HG03196 (cell line): ENCODE data around the gene FREM2.

Experiments
- ATAC-seq: cut with Tn5 transposase; IDR thresholded peaks from one replicate; pipeline ENCODE4 v1.9.1; 2021; ENCODE audit not compliant: unreplicated experiment

FREM2 gene

DNA sequence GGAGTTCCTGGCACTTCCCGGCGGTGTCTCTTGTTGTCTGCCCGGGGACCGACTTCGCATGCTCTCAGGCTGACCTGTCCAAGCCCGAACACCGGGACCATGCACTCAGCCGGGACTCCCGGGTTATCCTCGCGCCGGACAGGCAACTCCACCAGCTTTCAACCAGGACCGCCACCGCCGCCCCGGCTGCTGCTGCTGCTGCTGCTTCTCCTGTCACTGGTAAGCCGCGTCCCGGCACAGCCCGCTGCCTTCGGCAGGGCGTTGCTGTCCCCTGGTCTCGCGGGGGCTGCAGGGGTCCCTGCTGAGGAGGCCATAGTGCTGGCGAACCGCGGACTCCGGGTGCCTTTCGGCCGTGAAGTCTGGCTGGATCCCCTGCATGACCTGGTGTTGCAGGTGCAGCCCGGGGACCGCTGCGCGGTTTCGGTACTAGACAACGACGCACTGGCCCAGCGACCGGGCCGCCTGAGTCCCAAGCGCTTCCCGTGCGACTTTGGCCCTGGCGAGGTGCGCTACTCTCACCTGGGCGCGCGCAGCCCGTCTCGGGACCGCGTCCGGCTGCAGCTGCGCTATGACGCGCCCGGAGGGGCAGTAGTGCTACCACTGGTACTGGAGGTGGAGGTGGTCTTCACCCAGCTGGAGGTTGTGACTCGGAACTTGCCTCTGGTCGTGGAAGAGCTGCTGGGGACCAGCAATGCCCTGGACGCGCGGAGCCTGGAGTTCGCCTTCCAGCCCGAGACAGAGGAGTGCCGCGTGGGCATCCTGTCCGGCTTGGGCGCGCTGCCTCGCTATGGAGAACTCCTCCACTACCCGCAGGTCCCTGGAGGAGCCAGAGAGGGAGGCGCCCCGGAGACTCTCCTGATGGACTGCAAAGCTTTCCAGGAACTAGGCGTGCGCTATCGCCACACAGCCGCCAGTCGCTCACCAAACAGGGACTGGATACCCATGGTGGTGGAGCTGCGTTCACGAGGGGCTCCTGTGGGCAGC, 661 bp downstream of the FREM2 start:
- ATAC-seq: no peak

- no peak for ATAC-seq
Observed at GRCh38 chr13:38688674-38689073, 1.8 kb downstream of the FREM2 start.

DNA sequence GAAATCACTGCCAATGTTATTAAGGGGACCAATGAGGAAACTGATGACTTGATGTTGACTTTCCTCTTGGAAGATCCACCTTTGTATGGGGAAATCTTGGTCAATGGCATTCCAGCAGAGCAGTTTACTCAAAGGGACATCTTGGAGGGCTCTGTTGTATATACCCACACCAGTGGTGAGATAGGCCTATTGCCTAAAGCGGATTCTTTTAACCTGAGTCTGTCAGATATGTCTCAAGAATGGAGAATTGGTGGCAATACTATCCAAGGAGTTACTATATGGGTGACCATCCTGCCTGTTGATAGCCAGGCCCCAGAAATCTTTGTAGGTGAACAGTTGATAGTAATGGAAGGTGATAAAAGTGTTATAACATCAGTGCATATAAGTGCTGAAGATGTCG, 3.4 kb downstream of the FREM2 start:
- ATAC-seq: no peak

DNA sequence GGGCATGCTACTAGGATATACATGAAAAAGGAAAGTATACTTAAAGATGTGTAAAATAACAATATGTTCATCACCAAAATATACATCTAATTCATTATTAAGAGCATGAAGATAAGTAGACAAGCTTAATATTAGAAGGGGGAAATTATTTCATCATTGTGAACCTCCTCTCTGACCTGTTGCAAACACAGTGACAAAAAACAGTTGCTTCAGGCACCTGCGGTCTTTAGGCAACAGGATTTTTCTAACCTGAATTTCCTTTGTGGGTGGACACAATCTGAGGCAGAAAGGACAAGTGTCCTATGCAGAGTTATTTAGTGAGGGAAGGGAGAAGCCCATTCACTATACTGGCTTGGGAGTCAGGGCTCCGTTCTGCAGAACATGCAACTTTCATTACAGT, 6.3 kb downstream of the FREM2 start:
- ATAC-seq: no peak

GRCh38 chr13:38693641-38694040, 6.8 kb downstream of the FREM2 start:
- ATAC-seq: no peak

DNA sequence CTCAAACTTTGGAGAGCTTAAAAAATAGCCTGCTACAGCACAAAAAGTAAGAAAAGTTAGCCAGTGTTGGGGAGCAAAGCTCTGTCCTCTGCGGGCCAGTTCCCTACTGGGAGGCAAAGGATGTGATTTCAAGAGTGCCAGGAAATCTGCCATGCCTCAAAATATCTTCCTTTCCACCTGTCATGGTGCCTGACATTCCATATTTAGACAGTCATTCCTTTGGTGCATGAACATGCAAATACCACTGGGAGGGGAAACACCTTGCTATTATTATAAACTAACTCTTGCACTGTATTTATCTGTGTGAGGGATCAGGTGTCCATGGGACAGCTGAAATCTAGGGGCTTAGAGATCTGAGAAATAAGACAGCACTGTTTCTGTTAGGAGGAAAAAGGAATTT, 10.3 kb downstream of the FREM2 start:
- no peak for ATAC-seq

- ATAC-seq: no peak
Observed at GRCh38 chr13:38697628-38698333, 10.9 kb downstream of the FREM2 start.

- ATAC-seq: no peak
Observed at GRCh38 chr13:38700051-38700450, 13.2 kb downstream of the FREM2 start.

DNA sequence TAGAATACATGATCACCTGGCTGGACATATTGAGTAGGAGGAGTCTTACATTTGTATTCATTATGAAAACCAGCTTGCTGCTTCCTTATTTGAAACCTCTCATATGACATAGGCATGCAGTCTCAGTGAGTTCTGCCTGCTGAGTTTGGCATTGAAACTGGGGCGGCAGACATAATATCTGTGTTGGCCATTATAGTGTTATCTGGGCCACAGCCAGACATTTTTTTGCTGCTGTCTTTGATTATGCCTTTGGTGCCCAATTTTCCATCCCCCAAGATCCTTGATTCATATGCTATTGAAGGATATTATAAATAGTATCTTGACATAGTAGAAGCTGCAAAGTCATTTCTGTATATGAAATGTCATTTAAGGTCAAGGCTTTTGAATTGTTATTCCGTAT, 15.8 kb downstream of the FREM2 start:
- ATAC-seq: no peak

DNA sequence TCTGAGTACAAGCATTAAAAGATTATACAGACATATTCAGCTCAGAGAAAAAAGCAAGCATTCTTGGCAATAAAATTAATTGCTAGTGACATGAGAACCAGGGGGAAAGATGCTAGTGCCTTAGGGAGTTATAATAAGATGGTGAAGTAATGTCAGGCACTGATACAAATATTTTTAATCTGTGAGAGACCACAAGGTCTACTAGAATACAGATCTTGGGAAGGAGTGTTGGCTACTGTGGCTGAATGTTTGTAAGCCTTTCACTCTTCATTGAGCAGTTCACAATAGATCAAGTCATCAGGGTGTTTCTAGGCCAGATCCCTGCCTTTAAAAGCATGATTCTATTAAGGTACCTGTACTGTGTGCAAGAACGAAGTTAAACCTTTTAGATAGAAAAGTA, 16.4 kb downstream of the FREM2 start:
- ATAC-seq: no peak

DNA sequence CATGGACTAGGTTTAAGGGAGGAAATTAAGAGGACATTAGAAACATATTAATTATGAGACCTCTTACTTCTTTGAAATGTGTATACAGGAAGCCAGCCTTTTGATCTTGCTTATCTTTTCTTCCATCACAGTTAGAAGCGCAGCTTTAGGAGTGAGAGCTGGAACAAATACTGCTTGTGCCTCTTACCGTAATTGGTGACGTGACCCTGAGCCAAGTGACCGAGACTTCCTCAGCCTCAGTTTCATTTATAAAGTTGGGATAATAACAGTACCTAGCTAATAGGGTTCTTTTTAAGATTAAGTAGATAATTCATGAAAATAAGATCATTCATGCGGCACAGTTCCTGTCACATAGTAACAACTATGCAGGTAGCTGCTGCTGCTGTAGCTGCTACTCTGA, 18.5 kb downstream of the FREM2 start:
- ATAC-seq: no peak

- no peak for ATAC-seq
Observed at GRCh38 chr13:38707460-38707859, 20.6 kb downstream of the FREM2 start.

DNA sequence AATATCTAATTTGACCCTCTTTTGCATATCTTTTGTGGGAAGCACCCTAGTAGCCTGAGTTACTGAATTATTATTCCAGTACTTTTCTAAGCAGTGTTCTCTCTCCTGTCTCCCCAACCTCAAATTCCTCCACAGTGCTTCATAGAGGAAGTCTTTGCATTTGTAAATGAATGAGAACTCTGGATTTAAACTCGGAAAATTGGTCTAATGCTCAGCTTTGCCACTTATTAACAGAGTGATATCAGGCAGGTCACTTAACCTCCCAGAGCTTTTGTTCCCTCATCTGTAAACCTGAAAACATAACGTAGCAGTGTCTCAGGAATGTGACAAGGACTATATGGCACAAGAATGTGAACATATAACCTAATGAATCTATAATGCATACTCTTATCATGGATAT, 26.2 kb downstream of the FREM2 start:
- no peak for ATAC-seq

DNA sequence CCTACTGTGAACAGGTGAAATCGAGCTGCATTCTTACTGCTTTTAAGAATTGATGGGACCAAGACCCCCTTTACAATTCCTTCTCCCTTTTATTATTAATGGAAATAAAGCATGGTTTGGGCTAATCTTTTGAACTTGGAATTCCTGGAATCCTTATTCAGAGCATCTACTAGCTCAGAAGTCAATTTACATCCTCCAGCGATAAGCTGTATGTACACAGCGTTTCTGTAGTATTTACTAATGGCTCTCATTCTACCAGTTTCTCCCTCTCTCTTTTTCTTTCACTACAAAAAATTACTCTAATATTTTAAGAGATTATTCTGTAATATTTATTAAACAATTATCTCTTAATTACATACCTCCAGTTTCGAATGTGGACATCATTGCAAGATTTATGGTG, 31.5 kb downstream of the FREM2 start:
- no peak for ATAC-seq

GRCh38 chr13:38730332-38730731, 43.5 kb downstream of the FREM2 start:
- ATAC-seq: no peak

DNA sequence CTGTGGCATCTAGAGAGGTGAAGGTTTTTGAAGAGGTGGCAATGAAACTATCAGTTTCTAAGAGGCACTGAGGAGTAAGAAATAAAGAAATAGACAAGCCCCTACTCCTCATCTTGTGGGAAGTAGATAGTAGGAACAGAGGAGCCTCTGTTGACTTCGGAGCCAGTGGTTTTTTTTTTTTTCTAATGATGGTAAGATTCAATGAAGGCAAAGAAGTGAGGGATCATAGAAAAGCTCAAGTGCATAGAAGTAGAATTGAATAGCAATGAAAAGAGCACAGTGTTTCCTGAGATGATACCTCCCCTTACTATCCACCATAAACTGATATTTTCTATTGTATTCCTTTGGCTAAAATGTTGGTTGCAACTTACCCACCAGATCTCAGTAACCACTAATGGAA, 46.3 kb downstream of the FREM2 start:
- ATAC-seq: no peak

GRCh38 chr13:38735665-38736440, 49.0 kb downstream of the FREM2 start:
- ATAC-seq: no peak

DNA sequence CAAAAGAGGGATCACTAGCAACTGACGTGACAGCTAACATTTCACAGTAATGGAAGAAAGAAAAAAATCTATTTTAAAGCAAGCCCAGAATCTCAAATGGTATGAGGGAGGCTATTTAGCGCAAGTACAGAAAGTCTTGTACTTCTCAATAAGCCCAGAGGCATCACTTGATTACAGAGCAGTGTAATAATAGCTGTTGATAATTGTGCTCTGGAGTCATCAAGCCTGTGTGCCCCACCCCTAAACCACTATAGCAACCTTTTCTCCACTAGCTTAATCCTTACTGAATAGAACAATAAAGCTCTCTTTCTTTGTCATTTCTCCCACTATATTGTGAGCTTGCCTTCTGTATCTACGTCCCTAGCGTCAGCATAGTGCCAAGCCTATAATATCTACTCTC, 56.6 kb downstream of the FREM2 start:
- ATAC-seq: no peak

- ATAC-seq: no peak
Observed at GRCh38 chr13:38752686-38753085, 65.8 kb downstream of the FREM2 start.

DNA sequence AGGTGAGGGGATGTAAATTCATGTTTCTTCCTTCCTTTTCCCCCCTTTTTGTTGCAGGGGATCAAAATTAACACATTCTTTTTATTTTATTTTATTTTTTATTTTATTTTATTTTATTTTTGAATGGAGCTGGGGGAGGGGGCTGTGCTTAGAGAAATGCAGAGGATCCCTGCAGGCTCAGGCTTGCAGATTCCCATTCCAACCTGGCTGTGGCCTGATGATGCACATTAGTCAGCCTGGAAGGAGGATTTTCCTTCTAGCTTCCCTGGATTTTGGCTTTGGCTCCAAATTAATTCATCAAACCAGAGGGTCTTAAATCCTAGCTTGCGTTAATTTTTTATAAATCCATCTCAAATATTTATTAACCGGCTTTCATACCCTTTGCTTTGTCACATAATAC, 67.0 kb downstream of the FREM2 start:
- ATAC-seq: no peak

DNA sequence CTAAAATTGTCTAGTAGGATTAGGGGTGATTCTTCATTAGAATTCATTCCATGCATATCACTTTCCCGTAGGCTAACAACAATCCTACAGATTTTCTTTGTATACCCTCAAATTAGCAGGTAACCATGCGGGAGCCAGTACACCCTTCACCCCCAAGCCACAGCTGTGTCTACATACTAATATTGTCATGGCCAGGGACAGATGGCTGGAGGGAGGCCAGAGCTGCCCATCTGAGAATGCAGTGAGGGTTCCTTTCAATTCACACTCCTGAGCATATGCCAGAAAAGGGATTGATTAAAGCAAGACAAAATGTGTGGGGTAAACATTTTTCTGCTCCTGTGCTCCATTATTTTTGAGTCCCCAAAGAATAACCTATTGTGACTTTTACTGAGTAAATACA, 68.9 kb downstream of the FREM2 start:
- ATAC-seq: no peak

GRCh38 chr13:38758277-38758676, 71.4 kb downstream of the FREM2 start:
- ATAC-seq: no peak
